NCI-H146 treated with DMSO at 0.1 percent for 48 hours (cell line): ENCODE data around the gene SLC35B3.
"Not testable (repeated sequence)": the region's sequence is repeated elsewhere in the genome, so short reads cannot be mapped to it uniquely, and the experiment has no call there.

Source experiments
- DNase-seq: peaks from one replicate; lab custom pipeline; 2025; ENCODE audit not compliant: unreplicated experiment; lab: John Stamatoyannopoulos, UW

SLC35B3 gene

DNA sequence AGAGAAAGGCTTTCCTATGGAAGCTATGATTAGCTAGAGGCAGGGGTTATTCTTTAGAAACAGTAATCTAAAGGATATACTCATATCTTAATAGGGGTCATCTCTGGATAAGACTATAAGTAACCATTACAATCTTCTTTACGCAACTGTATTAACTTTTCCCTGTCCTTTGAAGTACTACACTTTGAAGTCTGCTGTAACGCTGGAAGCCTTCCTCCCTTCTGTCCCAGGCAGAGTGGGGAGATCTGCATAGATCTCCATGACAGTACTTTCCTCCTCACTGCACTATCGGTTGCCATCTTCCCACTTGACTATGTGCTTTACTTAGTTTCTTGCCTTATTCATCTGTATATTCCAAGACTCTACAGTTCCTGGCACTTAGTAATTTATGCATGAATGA lies 20.1 kb downstream of the SLC35B3 start:
- no peak for DNase-seq

DNA sequence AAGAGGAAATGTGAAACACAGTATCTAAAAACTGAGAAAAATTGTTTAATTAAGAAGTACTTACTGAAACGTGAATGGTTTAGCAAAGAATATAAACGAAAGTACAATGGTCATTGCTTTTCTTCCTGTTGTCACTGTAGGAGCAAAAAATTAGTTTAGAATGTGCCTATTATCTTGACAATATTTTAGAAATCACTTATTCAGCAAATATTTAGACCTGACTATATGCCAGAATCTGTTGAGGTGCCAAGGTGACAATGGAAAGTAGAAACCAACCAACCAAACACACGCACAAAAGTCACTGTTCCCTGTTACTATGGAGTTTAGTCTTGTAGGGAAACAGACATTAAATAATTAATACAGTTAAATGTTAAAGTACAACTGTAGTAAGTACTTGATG lies 20.5 kb downstream of the SLC35B3 start:
- no peak for DNase-seq

DNA sequence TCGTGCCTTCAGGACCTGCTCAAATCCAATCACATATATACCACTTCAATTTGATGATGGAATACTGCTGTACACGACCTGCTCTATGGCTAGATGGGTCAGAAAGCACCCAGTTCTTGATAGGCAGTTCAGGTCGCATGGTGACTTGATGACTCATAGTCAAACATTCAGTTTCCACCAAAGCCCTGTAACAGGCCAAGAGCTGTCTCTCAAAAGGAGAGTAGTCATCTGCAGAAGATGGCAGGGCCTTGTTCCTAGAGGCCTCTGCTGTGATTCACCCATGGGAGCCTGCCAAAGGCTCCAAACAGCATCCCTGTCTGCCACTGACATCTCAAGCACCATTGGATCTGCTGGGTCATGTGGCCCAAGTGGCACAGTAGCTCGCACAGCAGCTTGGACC lies 29.4 kb downstream of the SLC35B3 start:
- DNase-seq, result not testable (repeated sequence)

DNA sequence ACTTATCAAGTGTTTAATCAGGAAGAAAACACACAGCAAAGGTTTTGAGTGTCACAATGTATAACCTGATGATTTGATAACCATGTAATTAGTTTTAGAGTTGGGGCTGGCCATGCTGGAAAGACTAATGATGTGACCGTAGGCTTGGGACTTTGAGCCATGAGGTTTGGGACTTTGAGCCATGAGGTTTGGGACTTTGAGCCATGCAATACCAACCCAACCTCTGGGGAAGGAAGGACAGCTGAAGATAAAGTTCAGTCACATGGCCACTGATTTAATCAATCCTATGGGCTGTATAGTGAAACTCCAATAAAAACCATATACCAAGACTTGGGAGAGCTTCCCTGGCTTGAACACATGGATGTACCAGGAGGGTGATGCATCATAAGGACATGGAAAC lies 32.8 kb downstream of the SLC35B3 start:
- no peak for DNase-seq

DNA sequence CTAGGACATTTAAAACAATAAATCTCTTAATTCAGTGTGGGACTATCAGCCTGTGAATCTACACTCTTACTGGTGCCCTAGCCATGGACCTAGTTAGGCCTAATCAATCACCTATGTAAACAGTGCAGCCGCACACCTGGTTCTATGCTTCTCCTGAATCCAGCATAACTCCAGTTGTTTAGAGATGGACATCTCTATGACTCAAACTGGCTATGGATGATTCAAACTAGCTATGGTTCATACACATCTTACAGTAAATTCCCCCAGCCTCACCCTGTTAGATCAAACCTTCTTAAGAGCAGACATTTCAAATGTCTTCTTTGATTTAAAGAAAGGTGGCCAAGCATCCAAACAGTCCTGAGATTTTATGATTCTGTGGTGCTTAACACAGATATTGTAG lies 34.7 kb downstream of the SLC35B3 start:
- DNase-seq, result peak; percentile 77

DNA sequence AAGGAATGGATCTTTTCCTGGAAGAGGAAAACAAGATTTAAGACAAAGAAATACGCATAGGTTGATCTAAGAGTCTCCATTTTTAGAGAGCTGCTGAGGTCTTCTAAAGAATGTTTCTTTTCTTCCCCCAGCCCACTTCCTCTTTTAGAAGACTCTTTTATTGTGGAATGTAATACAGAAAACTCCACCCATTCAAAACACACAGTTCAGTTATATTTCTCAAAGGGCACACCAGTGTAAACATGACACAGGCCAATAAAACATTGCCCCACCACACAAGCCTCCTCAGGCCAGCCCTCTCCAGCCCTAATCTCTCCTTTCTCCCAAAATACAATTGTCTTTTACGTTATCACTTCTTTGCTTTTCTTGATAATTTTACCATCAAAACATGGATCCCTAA lies 42.8 kb downstream of the SLC35B3 start:
- peak; percentile 32 for DNase-seq

DNA sequence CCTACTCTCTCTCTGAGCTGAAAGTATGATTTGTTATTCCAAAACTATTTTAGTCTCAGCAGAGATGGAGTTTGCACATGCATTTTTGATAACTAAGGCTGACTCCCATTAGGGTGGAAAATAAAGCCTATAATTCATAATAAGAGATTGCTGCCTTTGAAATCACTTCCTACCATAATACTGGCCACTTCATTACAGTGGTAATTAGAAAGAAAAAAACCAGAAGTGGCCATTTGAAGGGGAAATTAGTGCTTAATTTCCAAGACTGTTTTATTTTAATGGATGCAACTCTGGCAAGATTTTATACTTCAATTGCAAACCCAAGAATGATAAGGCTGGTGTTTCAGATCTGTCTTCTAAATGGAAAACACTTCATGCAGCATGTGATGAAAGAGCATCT lies 43.4 kb downstream of the SLC35B3 start:
- no peak for DNase-seq

DNA sequence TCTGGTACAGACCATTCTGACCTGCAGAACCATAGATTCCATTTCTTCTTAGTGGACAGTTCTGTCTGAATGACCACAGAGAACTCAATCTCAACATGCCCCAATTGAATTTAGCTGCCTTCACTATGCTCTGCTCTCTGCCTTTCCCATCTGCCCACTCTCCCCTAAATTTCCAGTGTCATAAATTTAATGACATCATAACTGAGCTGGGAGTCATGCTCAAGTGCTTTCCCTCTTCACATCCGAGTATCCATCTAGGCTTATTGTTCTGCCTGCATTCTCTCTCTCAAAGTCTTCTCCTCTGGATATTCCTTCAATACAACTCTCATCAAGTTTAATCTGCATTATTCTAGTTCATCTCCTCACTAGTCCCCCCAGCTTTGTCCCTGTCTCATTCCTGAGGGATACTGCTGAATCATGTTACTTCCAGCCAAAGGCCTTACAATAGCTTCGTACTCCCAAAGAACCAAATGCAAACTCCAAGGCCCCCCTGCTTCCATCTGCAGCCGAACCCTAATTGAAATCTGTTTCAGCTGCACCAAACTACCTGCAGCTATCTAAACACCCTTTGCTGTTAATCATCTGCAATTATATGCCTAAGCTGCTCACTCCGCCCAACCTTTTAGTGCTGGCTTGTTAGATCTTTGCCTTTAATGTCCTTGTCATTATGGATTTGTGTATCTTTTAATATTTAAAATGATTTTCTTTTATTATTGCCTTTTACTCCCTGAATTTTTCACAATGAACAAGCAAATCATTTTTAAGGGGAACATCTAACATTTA lies 46.1 kb downstream of the SLC35B3 start:
- peak; percentile 96 for DNase-seq

DNA sequence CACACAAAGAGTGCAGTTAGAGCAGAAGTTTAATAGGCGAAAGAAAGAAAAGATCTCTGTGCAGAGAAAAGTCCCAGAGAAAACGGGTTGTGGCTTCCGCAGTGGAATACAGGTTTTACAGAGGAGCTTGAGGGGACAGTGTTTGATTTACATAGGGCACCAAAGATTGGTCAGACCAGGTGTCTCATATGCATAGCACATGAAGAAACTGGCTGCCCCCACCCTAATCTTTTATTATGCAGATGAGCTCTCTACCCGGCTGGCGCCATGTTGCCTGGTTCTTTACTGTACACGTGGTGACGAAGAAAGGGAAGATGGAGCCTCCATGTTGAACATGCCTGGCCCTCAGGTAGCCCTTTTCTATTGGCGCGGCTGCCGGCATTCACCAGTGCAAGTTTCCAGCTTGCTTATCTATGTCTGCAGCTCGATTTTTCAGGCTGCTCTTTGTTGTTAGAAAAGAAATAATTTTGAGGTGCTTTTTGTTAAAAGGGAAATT lies 47.4 kb downstream of the SLC35B3 start:
- peak; percentile 98 for DNase-seq

DNA sequence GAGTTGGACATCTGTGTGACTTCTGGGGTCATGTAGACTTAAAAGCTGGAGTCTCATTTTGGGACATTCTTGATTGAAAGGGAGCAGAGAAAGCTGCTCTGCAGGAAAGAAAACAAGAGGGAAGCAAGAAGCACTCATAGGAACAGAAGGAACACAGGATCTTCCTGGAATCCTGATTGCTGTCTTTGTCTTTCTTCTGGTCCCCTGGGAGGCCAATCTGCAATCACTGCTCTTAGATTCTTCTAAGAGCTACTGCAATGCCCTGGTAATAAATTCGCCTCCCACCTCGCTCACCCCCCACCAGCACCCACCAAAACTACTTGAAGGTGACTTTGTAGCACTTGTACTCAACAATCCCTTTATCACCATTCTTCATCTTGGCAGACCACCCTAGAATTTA lies 51.8 kb downstream of the SLC35B3 start:
- no peak for DNase-seq

DNA sequence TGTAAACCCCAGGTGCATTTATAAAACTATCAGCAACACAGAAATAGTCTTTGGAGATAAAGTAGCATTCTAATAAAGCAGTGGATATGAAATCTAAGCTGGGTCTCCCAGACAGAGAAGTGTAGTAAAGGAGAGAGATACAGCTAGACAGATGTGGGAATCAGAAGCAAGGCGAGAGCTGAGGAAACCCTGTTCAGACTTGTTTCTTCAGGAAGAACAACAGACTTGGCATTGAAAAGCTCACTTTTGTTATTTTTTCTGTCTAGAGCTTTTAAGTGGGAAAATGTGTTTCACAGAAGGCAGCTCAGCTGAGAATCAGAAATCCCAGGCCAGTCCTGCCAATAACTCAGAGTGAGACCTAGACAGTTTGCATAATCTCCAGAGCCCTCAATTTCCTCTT lies 52.9 kb downstream of the SLC35B3 start:
- no peak for DNase-seq

DNA sequence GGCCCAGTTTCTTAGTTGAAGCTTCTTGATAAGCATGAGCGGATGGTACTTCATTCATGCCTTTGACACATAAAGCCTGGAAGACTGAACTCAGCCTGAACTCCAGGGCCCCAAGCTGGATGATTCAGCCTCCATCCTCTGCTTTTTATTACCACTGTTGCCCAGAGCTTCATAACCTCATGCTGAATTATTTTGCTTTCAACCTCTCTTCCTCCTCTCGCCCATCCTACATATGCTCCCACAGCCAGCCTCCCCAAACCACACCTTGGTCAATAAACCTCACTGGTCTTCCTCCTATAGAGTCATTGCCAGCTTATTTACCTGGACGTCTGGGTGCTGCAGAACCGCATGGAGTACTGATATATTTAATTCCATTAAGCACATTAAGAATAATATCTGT lies 59.4 kb downstream of the SLC35B3 start:
- DNase-seq, result no peak
